DOHH2 (cell line): ENCODE data around the gene SUN1.

ENCODE experiments used
- EZH2phosphoT487 ChIP-seq: fragments of 200-600 bp; sonication (generic); IDR thresholded peaks from 2 replicates; pipeline ENCODE4 v1.6.1; 2017; ENCODE audit warnings: borderline replicate concordance, mild to moderate bottlenecking, antibody characterized with exemption, low read length, moderate library complexity, mixed read lengths
- TF ChIP-seq, protein P1 (sequence below): fragments of 200-600 bp; sonication (generic); IDR thresholded peaks from one replicate; pipeline ENCODE4 v1.5.1; 2014; ENCODE audit warnings: antibody characterized with exemption, mild to moderate bottlenecking, low read depth, low read length; ENCODE audit not compliant: poor library complexity, severe bottlenecking

DNA sequence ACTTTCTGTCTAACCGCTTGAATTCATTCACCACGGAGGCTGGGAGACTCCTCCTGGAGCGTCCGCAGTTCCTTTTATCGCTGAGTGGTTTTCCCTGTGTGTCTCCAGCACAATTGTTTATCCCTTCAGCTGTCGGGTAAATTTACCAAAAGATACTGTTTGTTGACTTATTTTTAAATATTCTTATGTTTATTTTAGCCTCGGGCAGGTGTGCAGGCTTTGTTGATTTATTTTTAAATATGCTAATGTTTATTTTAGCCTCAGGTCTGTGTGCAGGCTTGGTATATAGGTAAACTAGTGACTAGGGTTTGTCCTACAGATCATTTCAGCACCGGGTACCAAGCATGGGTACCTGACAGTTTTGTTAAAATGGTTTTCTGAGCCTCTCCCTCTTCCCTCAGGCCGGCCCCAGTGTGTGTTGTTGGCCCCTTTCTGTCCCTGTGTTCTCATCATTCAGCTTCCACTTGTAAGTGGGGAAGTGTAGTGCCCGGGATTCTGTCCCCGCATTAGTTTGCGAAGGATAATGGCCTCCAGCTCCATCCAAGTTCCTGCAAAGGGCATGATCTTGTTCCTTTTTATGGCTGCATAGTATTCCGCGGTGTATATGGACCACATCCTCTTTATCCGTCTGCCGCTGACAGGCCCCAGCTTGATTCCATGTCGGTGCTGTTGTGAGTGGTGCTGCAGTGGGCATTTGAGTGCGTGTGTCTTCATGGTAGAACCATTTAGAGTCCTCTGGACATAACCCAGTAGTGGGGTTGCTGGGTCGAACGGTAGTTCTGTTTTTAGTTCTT, 49.4 kb downstream of the SUN1 start:
- TF ChIP-seq, protein P1, sequence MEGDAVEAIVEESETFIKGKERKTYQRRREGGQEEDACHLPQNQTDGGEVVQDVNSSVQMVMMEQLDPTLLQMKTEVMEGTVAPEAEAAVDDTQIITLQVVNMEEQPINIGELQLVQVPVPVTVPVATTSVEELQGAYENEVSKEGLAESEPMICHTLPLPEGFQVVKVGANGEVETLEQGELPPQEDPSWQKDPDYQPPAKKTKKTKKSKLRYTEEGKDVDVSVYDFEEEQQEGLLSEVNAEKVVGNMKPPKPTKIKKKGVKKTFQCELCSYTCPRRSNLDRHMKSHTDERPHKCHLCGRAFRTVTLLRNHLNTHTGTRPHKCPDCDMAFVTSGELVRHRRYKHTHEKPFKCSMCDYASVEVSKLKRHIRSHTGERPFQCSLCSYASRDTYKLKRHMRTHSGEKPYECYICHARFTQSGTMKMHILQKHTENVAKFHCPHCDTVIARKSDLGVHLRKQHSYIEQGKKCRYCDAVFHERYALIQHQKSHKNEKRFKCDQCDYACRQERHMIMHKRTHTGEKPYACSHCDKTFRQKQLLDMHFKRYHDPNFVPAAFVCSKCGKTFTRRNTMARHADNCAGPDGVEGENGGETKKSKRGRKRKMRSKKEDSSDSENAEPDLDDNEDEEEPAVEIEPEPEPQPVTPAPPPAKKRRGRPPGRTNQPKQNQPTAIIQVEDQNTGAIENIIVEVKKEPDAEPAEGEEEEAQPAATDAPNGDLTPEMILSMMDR: no peak
- TF ChIP-seq EZH2phosphoT487: no peak
